Glutamatergic neuron (in vitro differentiated cells): Measurements from ENCODE around the gene CCL27. TPM values are rescaled to one million over a fixed set of nuclear protein-coding genes. Genes with fewer than 3 reads are reported as not detected.

Source experiments
- DNase-seq: peaks from one replicate; pipeline ENCODE4 v3.0.0; 2022
- H3K27ac Mint-ChIP-seq: one replicate; pipeline ENCODE4 v1.8.0; 2020; ENCODE audit warnings: mild to moderate bottlenecking, mixed read lengths, inconsistent platforms; ENCODE audit not compliant: unreplicated experiment
- H3K27me3 Mint-ChIP-seq: one replicate; pipeline ENCODE4 v1.8.0; 2020; ENCODE audit warnings: mild to moderate bottlenecking, moderate library complexity, mixed read lengths, inconsistent platforms; ENCODE audit not compliant: unreplicated experiment
- H3K36me3 Mint-ChIP-seq: one replicate; pipeline ENCODE4 v1.8.0; 2020; ENCODE audit warnings: mild to moderate bottlenecking, mixed read lengths, inconsistent platforms; ENCODE audit not compliant: unreplicated experiment
- H3K4me1 Mint-ChIP-seq: one replicate; pipeline ENCODE4 v1.8.0; 2020; ENCODE audit warnings: mild to moderate bottlenecking, low read depth, mixed read lengths, inconsistent platforms; ENCODE audit not compliant: unreplicated experiment
- H3K4me3 Mint-ChIP-seq: one replicate; pipeline ENCODE4 v1.8.0; 2020; ENCODE audit warnings: mild to moderate bottlenecking, mixed read lengths, inconsistent platforms; ENCODE audit not compliant: unreplicated experiment
- H3K9me3 Mint-ChIP-seq: one replicate; pipeline ENCODE4 v1.8.0; 2020; ENCODE audit warnings: mild to moderate bottlenecking, moderate library complexity, mixed read lengths, inconsistent platforms; ENCODE audit not compliant: unreplicated experiment
- CTCF ChIP-seq: fragments of 200-600 bp; sonication (generic); IDR thresholded peaks from one replicate; pipeline ENCODE4 v1.5.0; 2021; ENCODE audit not compliant: partially characterized antibody, unreplicated experiment
- total RNA-seq: library from RNA; stranded (reverse); fragmentation: NEBNext Ultra II Directional; extraction: Animal tissue kit (Norgen Biotek cat#: 25700); gene quantifications from one replicate; pipeline ENCODE4 v1.2.1, GENCODE V29; 2021; ENCODE audit not compliant: unreplicated experiment

Gene CCL27
- total RNA-seq, 1 donor from 2014 or later, result 1.7 TPM

DNA sequence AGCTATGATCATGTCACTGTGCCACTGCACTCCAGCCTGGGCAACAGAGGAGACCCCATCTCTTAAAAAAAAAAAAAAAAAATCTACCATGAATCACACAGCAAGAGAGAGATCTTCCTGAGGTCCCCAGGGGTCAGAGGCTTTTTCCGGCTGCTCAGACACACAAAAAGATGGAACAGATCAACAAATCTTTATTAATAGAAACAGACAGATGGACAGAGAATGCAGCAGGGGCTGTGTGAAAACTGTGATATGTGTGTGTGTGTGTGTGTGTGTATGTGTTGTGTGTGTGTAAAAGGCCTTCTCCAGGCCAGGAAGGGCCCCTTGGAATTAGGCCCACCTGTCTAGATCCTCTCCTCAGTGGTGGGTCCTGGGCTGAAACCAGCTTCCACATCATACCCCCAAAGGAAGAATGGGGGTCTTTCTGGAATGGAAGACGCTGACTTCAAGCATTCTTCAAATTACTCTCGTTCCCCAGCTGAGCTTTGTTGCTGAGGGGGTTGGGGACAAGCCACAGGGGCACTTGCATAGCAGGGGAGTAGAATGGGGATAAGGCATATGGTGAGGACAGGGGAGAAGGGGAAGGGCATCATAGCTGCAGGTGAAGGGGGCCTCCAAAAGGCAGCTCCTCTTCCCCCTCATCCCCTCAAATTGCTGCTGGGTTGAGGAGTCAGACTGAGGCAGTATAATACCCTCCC is 27.8 kb downstream of the CCL27 start:
- no peak overlapping the region for H3K4me3 Mint-ChIP-seq

GRCh38 chr9:34633851-34634550 is 28.5 kb downstream of the CCL27 start:
- TF ChIP-seq CTCF, result peak; percentile 83
- no peaks in the 10 kb centered on the region for H3K36me3 Mint-ChIP-seq
- peak; percentile 82 for DNase-seq

More for the DNA sequence above, 27.8 kb downstream of the CCL27 start:
- TF ChIP-seq CTCF, result no peak
- DNase-seq, result no peak
- Mint-ChIP-seq H3K27me3 (peaks cover 21% of the 10 kb centered on the region), H3K27ac (no peak overlapping the region), H3K9me3 (peaks cover 8% of the 10 kb centered on the region), H3K4me1 (peaks cover 21% of the 10 kb centered on the region), H3K36me3 (no peaks in the 10 kb centered on the region)

GRCh38 chr9:34633166-34633565 is 29.3 kb downstream of the CCL27 start:
- Mint-ChIP-seq H3K4me3 (no peak overlapping the region), H3K9me3 (peaks cover 14% of the 10 kb centered on the region), H3K4me1 (peaks cover 24% of the 10 kb centered on the region), H3K27ac (no peak overlapping the region), H3K36me3 (peaks cover 5% of the 10 kb centered on the region), H3K27me3 (peaks cover 30% of the 10 kb centered on the region)
- DNase-seq, result no peak
- TF ChIP-seq CTCF, result no peak

More at GRCh38 chr9:34633851-34634550, 28.5 kb downstream of the CCL27 start:
- Mint-ChIP-seq H3K9me3 (peaks cover 12% of the 10 kb centered on the region), H3K27ac (no peak overlapping the region), H3K4me3 (no peak overlapping the region), H3K4me1 (peaks cover 21% of the 10 kb centered on the region), H3K27me3 (peaks cover 27% of the 10 kb centered on the region)

DNA sequence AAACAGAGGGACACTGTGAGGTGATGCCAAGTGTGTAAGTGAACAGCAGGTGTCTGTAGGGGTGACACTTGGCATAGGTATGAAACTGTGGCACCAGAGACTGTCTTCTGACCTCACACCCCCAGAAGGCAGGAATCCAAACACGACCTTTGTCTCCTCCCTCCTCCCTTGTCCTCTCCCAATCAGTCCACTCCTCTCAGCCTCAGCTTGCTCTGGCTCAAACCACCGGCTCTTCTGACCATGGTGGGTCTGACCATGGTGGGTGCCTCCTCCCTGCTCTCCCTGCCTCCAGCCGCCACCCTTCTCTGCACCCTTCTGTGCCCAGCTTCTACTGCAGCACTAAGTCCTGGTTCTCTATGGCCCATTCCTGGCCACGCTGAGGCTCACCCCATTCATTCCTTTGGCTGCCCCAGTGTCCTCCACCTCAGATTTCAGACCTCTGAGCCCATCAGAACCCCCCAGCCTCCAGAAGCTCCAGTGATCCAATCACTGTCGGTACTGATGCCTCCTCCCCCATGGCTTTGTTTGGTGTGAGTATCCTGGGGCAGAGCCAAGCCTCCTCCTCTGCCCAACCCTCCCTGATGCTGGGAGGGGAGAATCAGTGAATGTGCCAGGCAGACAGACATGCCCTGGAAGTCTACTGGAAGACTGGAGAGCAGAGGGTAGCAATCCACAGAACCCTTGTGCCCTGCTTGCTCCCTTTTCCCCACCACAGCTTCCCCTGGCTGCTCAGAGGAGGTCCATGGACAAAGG is 31.9 kb downstream of the CCL27 start:
- Mint-ChIP-seq H3K9me3 (peaks cover 13% of the 10 kb centered on the region), H3K4me1 (peaks cover 18% of the 10 kb centered on the region), H3K27ac (peak overlapping the region; percentile 8), H3K36me3 (peaks cover 6% of the 10 kb centered on the region), H3K27me3 (peaks cover 39% of the 10 kb centered on the region), H3K4me3 (no peak overlapping the region)
- DNase-seq, result no peak
- TF ChIP-seq CTCF, result no peak
